NOMO-1 treated with DMSO at 0.1 percent for 48 hours (cell line): ENCODE data around the gene HMX2.

Experiments used
- DNase-seq: peaks from one replicate; lab custom pipeline; 2025; ENCODE audit not compliant: unreplicated experiment; lab: John Stamatoyannopoulos, UW

Gene HMX2

GRCh38 chr10:123139165-123139520 lies 8.8 kb upstream of the HMX2 start:
- DNase-seq = no peak

- no peak for DNase-seq
Observed at GRCh38 chr10:123139521-123140163, 8.3 kb upstream of the HMX2 start.

GRCh38 chr10:123140164-123140982 lies 7.6 kb upstream of the HMX2 start:
- DNase-seq = no peak

GRCh38 chr10:123140983-123141390 lies 6.9 kb upstream of the HMX2 start:
- no peak for DNase-seq

GRCh38 chr10:123141791-123142700 lies 5.9 kb upstream of the HMX2 start:
- DNase-seq = no peak

GRCh38 chr10:123142701-123143161 lies 5.2 kb upstream of the HMX2 start:
- no peak for DNase-seq

- no peak for DNase-seq
Observed at GRCh38 chr10:123143162-123143824, 4.6 kb upstream of the HMX2 start.

GRCh38 chr10:123143825-123144168 lies 4.1 kb upstream of the HMX2 start:
- DNase-seq = no peak

GRCh38 chr10:123144697-123145541 lies 3.0 kb upstream of the HMX2 start:
- no peak for DNase-seq

GRCh38 chr10:123145542-123146012 lies 2.4 kb upstream of the HMX2 start:
- DNase-seq = no peak

- peak; percentile 44 for DNase-seq
Observed at GRCh38 chr10:123146013-123146893, 1.7 kb upstream of the HMX2 start.

- no peak for DNase-seq
Observed at GRCh38 chr10:123146894-123147634, 872 bp upstream of the HMX2 start.

- peak; percentile 17 for DNase-seq
Observed at GRCh38 chr10:123148414-123149161, 652 bp downstream of the HMX2 start.

GRCh38 chr10:123149162-123149567 lies 1.2 kb downstream of the HMX2 start:
- DNase-seq = no peak

- DNase-seq = peak; percentile 24
Observed at GRCh38 chr10:123149568-123150270, 1.8 kb downstream of the HMX2 start.

GRCh38 chr10:123150271-123150985 lies 2.5 kb downstream of the HMX2 start:
- DNase-seq = no peak
